ENCODE measurements around the gene B4GALT5. TPM values are rescaled to one million over a fixed set of nuclear protein-coding genes. Genes with fewer than 3 reads are reported as not detected.
"Not testable (repeated sequence)": the region's sequence is repeated elsewhere in the genome, so short reads cannot be mapped to it uniquely, and the experiment has no call there.

The B4GALT5 gene
- total RNA-seq, 1 donor, result 12.4 TPM

DNA sequence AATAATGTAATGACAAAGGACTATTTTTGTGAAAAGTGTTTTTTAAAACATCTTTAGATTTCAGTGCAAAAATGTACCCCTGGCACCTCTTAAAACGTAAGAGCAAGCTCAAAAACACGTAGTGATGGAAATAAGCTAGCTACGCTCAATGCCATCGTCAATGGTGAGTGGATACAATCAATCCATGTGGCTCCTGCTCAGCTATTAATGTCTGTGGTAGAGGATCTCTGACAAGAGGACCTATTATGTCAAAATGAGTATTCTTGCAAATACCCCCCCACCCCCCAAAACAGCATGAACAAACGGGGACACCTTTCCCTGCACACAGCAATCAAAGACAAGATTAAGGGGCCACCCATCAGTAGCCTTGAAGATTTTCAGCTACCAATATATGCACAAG, 80.7 kb downstream of the B4GALT5 start:
- no peak for DNase-seq (ENCODE audit: low read depth in 2 of 3, low spot score in 2 of 3)

GRCh38 chr20:49631856-49632418, 81.7 kb downstream of the B4GALT5 start:
- no peak for DNase-seq (ENCODE audit: low read depth in 2 of 3, low spot score in 2 of 3)

DNA sequence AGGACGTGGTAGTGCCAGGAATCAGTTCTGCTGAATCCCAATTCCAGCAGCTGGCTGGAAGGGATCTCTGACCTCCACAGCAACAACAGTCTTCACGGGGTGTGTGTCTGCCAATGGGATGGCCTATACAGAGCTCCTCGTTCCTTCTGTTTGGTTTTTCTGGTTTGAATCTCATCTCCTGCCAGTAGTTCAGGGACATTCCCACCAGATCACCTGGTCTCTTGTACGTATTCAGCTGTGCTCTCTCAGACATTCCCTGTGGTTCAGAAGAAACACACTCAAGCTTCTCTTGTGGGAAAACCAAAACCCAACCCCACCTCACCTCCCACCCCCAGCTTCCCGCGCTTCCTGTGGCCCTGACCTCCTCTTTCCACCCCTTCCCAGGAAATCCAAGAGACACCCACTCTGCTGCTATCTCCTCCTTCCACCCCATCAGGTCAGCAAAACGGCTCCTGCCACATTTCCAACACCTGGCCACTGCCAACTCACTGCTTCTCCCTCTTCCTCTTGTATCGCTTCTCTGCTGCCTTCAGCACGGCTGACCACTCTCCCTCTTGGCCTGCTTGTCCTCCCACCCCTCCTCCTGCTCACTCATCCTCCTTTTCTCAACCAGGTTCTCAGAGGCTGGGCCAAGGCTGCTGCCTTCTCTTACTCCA, 82.5 kb downstream of the B4GALT5 start:
- DNase-seq (ENCODE audit: low read depth in 2 of 3, low spot score in 2 of 3), result no peak

DNA sequence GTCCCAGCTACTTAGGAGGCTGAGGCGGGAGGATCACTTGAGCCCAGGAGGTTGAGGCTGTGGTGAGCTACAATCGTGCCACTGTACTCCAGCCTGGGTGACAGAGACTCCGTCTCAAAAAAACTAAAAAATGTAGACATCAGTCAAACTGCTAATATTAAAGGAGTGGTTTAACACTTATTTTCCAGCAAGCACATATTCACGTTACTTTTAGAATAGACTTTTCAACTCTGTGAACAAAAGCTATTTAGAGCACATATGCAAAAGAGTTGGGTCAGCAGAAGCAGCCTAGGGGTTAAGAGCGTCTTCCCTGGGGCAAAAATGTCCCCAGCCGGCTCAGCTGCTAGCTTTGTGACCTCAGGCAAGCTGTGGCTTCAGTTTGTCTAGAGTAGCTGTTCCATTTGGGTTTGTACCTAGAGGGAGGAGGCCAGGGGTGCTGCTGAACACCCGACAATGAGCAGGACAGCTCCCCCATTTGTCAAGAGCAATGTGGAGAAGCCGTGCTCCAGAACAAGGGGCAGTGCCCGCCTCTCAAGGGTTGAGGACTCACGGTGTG, 83.2 kb downstream of the B4GALT5 start:
- DNase-seq (ENCODE audit: low read depth in 2 of 3, low spot score in 2 of 3), result no peak

DNA sequence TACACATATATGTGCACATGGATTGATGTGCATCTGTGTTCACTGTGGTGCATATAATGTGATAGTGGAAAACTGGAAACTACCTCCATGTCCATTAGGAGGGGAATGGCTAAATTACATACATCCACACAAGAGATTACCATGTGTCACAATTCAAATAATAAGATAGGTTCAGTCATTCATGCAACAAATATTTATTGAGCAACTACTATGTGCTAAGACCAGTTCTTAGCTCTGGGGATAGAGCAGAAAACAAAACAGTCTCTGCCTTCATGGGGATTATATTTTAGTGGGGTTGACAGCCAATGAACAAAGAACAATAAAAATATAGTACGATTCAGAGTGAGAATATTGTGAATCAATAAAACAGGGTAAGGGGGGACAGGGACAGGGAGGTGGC, 84.1 kb downstream of the B4GALT5 start:
- no peak for DNase-seq (ENCODE audit: low read depth in 2 of 3, low spot score in 2 of 3)

DNA sequence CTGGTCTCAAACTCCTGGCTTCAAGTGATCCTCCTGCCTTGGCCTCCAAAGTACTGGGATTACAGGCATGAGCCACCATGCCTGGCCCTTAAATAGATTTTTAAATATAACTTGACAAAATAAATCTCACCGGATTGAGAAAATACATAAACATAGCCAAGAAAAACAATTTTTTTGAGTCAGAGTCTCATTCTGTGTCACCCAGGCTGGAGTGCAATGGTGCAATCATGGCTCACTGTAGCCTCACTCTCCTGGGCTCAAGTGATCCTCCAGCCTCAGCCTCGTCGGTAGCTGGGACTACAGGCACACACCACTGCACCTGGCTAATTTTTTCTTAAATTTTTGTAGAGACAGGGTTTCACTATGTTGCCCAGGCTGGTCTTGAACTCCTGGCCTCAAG, 85.4 kb downstream of the B4GALT5 start:
- DNase-seq (ENCODE audit: low read depth in 2 of 3, low spot score in 2 of 3), result not testable (repeated sequence)

- DNase-seq (ENCODE audit: low read depth in 2 of 3, low spot score in 2 of 3), result no peak
Observed at GRCh38 chr20:49627329-49627761, 86.3 kb downstream of the B4GALT5 start.

DNA sequence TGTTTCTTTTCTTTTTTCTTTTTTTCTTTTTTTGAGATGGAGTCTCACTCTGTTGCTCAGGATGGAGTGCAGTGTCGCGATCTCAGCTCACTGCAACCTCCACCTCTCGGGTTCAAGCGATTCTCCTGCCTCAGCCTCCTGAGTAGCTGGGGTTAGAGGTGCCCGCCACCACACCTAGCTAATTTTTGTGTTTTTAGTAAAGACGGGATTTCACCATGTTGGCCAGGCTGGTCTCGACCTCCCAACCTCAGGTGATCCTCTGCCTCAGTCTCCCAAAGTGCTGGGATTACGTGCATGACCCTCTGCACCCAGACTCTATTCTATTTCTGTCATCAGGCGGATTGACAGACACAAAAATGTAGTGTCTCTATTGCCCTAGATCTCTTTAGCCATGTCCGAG, 88.7 kb downstream of the B4GALT5 start:
- DNase-seq (ENCODE audit: low read depth in 2 of 3, low spot score in 2 of 3), result not testable (repeated sequence)

- DNase-seq (ENCODE audit: low read depth in 2 of 3, low spot score in 2 of 3), result no peak
Observed at GRCh38 chr20:49624317-49624716, 89.4 kb downstream of the B4GALT5 start.

- no peak for DNase-seq (ENCODE audit: low read depth in 2 of 3, low spot score in 2 of 3)
Observed at GRCh38 chr20:49622243-49622642, 91.4 kb downstream of the B4GALT5 start.

DNA sequence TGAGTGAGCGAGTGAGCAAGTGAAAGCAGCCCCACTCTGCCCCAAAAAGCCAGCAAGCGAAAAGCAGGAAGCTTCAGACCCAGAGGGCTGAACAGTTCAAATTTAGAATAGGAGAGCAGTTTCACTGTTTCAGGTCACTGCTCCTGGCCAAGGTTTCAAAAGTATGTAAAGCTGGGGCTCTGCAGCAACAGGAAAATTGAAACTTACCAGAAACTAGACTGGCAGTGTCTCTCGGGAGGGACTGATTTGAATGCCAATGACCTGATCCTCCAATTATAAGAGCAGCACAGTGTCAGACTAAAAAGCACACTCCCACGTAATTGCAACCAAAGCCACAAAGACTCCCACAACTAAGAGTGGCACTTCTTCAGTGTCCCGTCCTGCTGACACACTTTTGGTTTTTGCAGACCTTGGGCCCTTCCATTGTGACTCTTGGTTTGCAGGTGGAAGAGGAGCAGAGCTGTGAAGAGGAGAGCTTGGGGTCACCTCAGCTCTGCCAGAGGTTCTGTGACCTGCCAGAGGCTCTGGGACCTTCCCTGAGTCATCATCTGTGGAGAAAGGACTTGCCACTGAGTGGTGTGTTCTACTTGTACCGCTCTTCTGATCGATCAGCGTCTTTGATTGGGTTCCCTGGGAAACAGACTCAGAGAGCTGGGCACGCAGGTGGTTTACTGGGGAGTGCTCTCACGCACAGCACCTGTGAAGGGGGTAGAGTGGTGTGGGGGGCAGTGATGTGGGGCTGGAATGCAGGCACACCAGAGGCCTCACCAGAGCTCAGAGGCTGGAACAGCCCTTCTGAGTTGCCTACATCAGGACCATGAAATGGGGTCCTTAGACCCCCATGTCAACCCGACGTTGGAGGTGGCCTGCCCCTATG, 93.1 kb downstream of the B4GALT5 start:
- DNase-seq (ENCODE audit: low read depth in 2 of 3, low spot score in 2 of 3), result no peak

DNA sequence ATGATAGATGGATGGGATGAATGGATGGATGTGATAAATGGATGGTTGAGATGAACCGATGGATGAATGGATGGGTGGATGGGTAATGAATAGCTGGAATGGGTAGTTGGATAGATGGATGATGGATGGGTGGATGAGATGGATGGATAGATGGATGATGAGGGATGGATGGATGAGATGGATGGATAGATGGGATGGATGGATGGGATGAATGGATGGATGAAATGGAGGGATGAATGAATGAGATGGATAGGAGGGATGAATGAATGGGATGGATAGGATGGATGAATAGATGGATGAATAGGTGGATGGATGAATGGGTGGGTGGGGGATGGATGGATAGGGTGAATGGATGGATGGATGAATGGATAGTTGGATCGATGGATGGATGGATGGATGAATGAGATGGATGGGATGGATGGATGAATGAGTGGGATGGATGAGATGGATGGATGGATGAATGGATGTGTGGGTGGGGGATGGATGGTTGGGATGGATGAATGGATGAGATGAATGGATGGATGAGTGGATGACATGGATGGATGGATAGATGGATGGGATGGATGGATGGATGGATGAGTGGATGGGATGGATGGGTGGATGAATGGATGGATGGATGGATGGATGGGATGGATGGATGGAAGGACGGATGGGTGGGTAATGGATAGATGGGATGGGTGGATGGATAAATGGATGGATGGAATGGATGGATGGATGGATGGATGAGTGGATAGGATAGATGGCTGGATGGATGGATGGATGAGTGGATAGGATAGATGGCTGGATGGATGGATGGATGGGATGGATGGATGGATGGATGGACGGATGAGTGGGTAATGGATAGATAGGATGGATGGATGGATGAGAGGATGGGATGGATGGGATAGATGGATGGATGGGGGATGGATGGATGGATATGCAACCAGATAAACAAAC, 94.3 kb downstream of the B4GALT5 start:
- no peak for DNase-seq (ENCODE audit: low read depth in 2 of 3, low spot score in 2 of 3)

DNA sequence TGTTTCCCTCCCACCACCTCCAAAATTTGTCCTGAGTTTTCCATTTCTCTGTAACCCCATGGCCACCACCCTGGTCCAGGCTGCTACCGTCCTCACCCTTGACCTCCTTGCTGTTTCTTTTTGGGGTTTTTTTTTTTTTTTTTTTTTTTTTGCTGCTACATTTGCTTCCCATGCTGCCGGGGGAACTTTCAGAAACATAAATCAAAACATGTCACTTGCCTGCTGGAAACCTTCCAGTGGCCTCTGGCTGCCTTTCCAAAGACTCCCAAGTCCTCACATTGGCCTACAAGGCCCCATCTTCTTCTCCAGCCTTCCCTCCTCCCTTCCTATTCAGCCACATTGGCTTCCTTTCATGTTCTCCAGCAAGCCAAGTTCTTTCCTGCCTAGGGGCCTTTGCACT, 95.4 kb downstream of the B4GALT5 start:
- DNase-seq (ENCODE audit: low read depth in 2 of 3, low spot score in 2 of 3), result no peak

GRCh38 chr20:49617394-49617793, 96.3 kb downstream of the B4GALT5 start:
- not testable (repeated sequence) for DNase-seq (ENCODE audit: low read depth in 2 of 3, low spot score in 2 of 3)

- no peak for DNase-seq (ENCODE audit: low read depth in 2 of 3, low spot score in 2 of 3)
Observed at GRCh38 chr20:49616154-49617007, 97.3 kb downstream of the B4GALT5 start.

DNA sequence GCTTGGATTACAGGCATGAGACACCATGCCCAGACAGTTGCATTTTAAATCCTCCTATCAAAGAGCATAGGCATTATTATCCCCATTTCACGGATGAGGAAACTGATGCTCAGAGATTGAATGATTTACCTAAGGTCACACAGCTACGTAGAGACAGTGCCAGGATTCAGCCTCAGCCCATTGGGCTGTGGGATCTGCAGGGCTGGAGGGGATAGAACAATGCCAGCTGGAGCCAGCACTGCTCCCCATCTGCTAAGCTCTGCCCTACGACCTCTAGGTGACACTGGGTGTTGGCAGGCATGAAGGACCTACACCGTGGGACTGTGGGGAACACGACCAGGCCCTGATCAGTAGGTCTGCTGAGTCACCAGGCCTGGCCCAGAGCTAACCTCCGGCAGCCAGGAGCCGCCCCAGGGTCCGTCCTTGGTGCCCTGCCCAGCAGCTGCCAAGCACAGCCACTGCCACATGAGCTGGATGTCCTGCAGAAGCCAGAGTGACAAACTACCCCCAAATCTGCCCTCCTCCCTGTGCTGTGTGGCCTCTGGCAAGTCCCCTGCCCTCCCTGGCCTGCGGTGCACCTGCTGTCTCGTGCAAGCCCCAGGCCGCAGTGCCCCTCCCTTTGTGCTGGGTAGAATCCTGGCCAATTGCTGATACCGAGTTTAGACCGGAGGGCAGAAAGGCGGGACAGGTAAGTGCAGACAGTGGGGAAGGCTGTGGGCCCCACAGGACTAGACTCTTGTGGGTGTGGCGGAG, 98.1 kb downstream of the B4GALT5 start:
- no peak for DNase-seq (ENCODE audit: low read depth in 2 of 3, low spot score in 2 of 3)

GRCh38 chr20:49615051-49615400, 98.7 kb downstream of the B4GALT5 start:
- not testable (repeated sequence) for DNase-seq (ENCODE audit: low read depth in 2 of 3, low spot score in 2 of 3)

DNA sequence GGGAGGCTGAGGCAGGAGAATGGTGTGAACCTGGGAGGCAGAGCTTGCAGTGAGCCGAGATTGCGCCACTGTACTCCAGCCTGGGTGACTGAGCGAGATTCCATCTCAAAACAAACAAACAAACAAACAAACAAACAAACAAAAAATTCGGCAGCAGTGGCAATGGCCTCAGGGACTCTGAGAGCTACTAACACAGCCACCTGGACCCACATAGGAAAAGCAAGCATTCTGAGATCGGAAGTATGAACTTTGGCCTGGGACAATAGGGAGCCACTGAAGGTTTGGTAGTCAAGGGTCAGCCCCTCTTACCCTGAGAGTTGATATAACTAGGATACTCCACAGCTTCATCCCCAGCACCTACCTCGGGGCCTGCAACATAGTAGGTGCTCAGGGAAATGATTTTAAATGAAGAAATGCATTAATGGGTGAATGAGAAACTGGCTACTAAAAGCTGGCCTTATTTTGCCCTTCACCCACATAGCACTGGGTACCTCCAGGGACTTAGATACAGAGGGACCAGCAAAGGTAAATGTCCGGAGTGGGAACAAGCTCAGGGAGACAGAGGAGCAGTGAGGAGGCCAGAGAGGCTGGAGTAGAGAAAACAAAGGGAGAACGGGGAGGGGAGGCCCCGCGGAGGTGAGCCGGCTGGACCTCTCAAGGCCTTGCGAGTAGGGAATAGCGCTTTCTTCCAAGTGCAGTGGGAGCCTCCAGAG, 99.2 kb downstream of the B4GALT5 start:
- DNase-seq (ENCODE audit: low read depth in 2 of 3, low spot score in 2 of 3), result no peak
